Neural crest cell (in vitro differentiated cells): ENCODE data around the gene CCDC174. TPM values are rescaled to one million over a fixed set of nuclear protein-coding genes. Genes with fewer than 3 reads are reported as not detected.

Source experiments
- DNase-seq: peaks from one replicate; pipeline ENCODE4 v3.0.0; 2021; ENCODE audit warnings: low read depth, mixed read lengths, low spot score
- H3K27ac Mint-ChIP-seq: one replicate; pipeline ENCODE4 v1.8.0; 2021; ENCODE audit warnings: mild to moderate bottlenecking, mixed read lengths; ENCODE audit not compliant: unreplicated experiment
- H3K27me3 Mint-ChIP-seq: 2 replicates; pipeline ENCODE4 v1.8.0; 2021; ENCODE audit warnings: low read depth, mild to moderate bottlenecking, mixed read lengths
- H3K36me3 Mint-ChIP-seq: 2 replicates; pipeline ENCODE4 v1.8.0; 2021; ENCODE audit warnings: low read depth, mild to moderate bottlenecking, mixed read lengths
- H3K4me1 Mint-ChIP-seq: 2 replicates; pipeline ENCODE4 v1.8.0; 2021; ENCODE audit warnings: mixed read lengths
- H3K4me3 Mint-ChIP-seq: one replicate; pipeline ENCODE4 v1.8.0; 2021; ENCODE audit warnings: mild to moderate bottlenecking, mixed read lengths
- H3K9me3 Mint-ChIP-seq: 2 replicates; pipeline ENCODE4 v1.8.0; 2021; ENCODE audit warnings: mixed read lengths
- total RNA-seq: library from RNA; stranded (reverse); gene quantifications from 2 replicates; pipeline ENCODE4 v1.2.1, GENCODE V29; 2021
- TF ChIP-seq, protein P1 (sequence below): fragments of 200-600 bp; sonication (generic); conservative IDR thresholded peaks from 2 replicates; pipeline ENCODE4 v1.5.0; 2021; ENCODE audit warnings: antibody characterized with exemption, mild to moderate bottlenecking

CCDC174 gene
- total RNA-seq, 1 donor from 2014 or later: 18.5 TPM

DNA sequence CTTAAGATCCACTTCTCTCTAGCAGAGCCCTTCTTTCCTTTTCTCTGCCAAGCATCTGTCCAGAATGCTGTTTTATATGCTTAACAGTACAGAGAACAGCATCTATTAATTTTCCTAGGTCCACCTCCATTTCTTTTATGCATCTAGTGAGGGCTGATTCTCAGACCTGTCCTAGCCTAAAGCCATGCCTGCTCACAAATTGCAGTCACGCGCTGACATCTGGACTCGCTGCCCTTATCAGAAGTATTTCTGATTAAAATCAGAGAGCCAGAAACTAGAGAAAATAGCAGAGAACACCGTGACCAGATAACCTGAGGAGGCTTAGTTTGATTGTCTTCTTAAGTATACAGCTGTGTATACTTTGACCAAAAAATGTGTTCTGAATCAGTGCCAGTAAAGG lies 25.3 kb downstream of the CCDC174 start:
- TF ChIP-seq, protein P1, sequence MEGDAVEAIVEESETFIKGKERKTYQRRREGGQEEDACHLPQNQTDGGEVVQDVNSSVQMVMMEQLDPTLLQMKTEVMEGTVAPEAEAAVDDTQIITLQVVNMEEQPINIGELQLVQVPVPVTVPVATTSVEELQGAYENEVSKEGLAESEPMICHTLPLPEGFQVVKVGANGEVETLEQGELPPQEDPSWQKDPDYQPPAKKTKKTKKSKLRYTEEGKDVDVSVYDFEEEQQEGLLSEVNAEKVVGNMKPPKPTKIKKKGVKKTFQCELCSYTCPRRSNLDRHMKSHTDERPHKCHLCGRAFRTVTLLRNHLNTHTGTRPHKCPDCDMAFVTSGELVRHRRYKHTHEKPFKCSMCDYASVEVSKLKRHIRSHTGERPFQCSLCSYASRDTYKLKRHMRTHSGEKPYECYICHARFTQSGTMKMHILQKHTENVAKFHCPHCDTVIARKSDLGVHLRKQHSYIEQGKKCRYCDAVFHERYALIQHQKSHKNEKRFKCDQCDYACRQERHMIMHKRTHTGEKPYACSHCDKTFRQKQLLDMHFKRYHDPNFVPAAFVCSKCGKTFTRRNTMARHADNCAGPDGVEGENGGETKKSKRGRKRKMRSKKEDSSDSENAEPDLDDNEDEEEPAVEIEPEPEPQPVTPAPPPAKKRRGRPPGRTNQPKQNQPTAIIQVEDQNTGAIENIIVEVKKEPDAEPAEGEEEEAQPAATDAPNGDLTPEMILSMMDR: no peak
- peaks cover 4% of the 10 kb centered on the region for H3K9me3 Mint-ChIP-seq
- no peak overlapping the region for H3K27ac Mint-ChIP-seq
- H3K4me3 Mint-ChIP-seq: no peak overlapping the region
- peaks cover 10% of the 10 kb centered on the region for H3K36me3 Mint-ChIP-seq
- no peak for DNase-seq
- H3K27me3 Mint-ChIP-seq: no peaks in the 10 kb centered on the region
- H3K4me1 Mint-ChIP-seq: no peaks in the 10 kb centered on the region

DNA sequence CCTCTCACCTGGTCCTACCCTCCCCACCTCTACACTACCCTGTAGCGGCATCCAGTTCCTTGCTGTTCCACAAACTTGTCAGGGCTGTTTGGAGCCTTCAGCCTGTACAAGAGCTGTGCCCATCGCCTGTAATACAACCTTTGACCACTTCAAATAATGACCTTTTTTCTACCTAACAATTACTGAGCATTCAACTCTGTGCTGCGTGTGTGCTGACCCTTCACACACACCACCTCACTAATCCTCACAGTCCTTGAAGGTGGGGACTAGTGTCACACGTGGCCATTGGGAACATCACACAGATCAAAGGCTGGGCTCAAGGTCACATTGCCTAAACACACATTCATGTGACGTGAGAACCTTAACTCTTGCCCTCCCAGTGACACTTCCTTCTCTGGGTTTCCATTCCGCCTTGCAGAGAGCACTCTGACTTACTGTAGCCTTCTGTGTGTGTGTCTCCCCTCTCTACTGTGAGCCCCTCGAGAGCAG lies 26.5 kb downstream of the CCDC174 start:
- H3K36me3 Mint-ChIP-seq: peaks cover 4% of the 10 kb centered on the region
- peak overlapping the region; percentile 5 for H3K27ac Mint-ChIP-seq
- H3K4me3 Mint-ChIP-seq: no peak overlapping the region
- no peaks in the 10 kb centered on the region for H3K4me1 Mint-ChIP-seq
- no peak for DNase-seq
- H3K27me3 Mint-ChIP-seq: no peaks in the 10 kb centered on the region
- peaks cover 4% of the 10 kb centered on the region for H3K9me3 Mint-ChIP-seq
- TF ChIP-seq, protein P1: no peak

DNA sequence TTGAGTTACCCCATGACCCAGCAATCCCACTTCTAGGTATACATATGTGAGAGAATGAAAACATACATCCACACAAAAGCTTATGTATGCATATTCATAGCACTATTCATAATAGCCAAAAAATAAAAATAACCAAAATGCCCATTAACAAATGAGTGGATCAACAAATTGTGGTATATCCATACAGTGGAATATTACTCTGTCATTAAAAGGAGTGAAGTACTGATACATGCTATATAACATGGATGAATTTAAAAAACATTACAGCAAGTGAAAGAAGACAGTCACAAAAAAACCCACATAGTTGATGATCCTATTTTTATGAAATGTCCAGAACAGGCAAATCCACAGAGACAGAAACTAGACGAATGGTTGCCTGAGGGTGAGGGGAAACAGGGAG lies 28.6 kb downstream of the CCDC174 start:
- DNase-seq: no peak
- no peak overlapping the region for H3K27ac Mint-ChIP-seq
- H3K27me3 Mint-ChIP-seq: no peaks in the 10 kb centered on the region
- H3K9me3 Mint-ChIP-seq: peaks cover 4% of the 10 kb centered on the region
- H3K4me1 Mint-ChIP-seq: no peaks in the 10 kb centered on the region
- no peak overlapping the region for H3K4me3 Mint-ChIP-seq
- TF ChIP-seq, protein P1: no peak
- peaks cover 4% of the 10 kb centered on the region for H3K36me3 Mint-ChIP-seq

DNA sequence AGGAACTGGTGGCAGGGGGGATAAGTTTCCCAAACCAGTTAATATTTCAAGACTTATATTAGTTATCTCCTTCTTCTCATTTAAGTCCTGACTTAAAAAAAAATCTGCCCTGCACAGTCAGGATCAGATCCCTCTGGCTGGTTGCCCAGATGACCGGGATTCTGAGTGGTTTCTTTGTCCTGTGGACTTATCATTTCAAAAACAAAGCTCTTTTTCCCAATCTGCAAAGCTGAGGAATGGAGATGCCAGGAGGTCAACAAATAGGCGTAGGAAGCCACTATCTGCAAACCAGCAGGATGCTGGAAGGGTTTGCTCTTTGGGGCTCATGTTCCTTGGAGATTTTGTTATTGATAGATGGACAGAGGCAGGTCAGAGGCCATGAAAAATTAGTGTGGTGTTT lies 29.2 kb downstream of the CCDC174 start:
- no peak for DNase-seq
- TF ChIP-seq, protein P1: no peak
- H3K27me3 Mint-ChIP-seq: no peaks in the 10 kb centered on the region
- peaks cover 4% of the 10 kb centered on the region for H3K36me3 Mint-ChIP-seq
- H3K4me1 Mint-ChIP-seq: no peaks in the 10 kb centered on the region
- H3K27ac Mint-ChIP-seq: no peak overlapping the region
- peaks cover 4% of the 10 kb centered on the region for H3K9me3 Mint-ChIP-seq
- H3K4me3 Mint-ChIP-seq: no peak overlapping the region

DNA sequence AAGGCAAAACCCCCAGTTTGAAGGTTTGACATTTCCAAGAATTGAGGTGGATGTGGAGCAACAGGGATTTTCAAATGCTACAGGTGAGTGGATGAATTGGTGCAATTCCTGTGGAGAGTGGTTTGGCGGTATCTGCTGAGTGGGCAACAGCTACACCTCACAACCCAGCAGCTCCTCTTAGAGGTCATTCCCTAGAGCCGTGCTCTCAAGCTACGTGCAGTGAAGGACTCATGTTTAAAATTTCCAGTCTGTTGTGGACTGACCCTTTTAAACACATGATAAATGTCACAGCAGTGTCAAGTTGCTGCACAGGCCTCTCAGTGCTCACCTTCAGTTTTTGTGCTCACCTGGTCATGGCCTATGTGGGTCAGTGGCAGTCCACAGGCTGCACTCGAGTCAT lies 32.9 kb downstream of the CCDC174 start:
- H3K9me3 Mint-ChIP-seq: peaks cover 4% of the 10 kb centered on the region
- peaks cover 3% of the 10 kb centered on the region for H3K27me3 Mint-ChIP-seq
- H3K4me3 Mint-ChIP-seq: no peak overlapping the region
- H3K27ac Mint-ChIP-seq: no peak overlapping the region
- TF ChIP-seq, protein P1: no peak
- DNase-seq: no peak
- no peaks in the 10 kb centered on the region for H3K4me1 Mint-ChIP-seq
- peaks cover 4% of the 10 kb centered on the region for H3K36me3 Mint-ChIP-seq

DNA sequence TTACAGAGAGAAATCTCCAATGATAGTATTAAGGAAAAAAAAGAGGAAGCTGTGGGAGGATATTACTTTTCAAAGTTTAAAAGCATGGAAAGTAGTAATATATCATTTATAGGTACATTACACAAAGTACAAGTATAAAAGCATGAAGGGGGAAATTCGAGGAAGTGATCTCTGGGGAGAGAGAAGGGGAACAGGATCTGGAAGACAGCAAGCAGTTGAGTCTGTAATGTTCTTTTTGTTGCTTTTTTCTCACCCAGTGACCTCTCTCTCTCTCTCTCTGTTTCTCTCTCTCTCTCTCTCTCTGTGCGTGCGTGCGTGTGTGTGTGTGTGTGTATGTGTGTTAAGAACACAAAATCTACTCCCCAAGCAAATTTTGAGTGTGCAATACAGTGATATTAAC lies 33.6 kb downstream of the CCDC174 start:
- Mint-ChIP-seq H3K27ac (no peak overlapping the region), H3K4me1 (no peaks in the 10 kb centered on the region), H3K27me3 (peaks cover 8% of the 10 kb centered on the region), H3K4me3 (no peak overlapping the region), H3K36me3 (peaks cover 2% of the 10 kb centered on the region), H3K9me3 (peaks cover 2% of the 10 kb centered on the region)
- DNase-seq: no peak
- TF ChIP-seq, protein P1: no peak
